NCI-H82 treated with DMSO at 0.1 percent for 48 hours (cell line): ENCODE data around the gene KATNA1.
"Not testable (repeated sequence)": the region's sequence is repeated elsewhere in the genome, so short reads cannot be mapped to it uniquely, and the experiment has no call there.

ENCODE experiments used
- DNase-seq: peaks from one replicate; lab custom pipeline; 2025; ENCODE audit not compliant: unreplicated experiment; lab: John Stamatoyannopoulos, UW

KATNA1 gene

GRCh38 chr6:149648148-149649145, at the start of gene KATNA1:
Gene KATNA1 (minus strand): TSS chr6:149648714. CDS start chr6:149638547, 10,167 bp downstream.
- peak; percentile 80 for DNase-seq

- DNase-seq = no peak
Observed at GRCh38 chr6:149698175-149698574, 49.7 kb upstream of the KATNA1 start.

GRCh38 chr6:149696901-149697300, 48.4 kb upstream of the KATNA1 start:
- no peak for DNase-seq

- DNase-seq = peak; percentile 60
Observed at GRCh38 chr6:149694921-149695320, 46.4 kb upstream of the KATNA1 start.

DNA sequence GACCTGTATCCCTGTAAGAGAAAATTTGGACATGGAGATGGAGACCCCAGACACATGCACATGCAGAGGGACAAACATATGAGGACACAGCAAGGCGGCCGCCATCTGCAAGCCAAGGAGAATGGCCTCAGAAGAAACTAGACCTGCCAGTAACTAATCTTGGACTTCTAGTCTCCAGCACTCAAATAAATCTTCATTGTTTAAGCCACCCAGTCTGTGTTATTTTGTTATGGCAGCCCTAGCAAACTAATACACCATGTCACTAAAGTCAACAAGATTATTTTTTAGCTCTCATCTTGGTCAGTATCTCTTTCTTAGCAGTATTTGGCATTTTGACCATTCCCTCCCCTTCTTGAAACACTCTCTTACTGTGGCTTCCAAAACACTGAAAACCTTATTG, 42.7 kb upstream of the KATNA1 start:
- DNase-seq = no peak

DNA sequence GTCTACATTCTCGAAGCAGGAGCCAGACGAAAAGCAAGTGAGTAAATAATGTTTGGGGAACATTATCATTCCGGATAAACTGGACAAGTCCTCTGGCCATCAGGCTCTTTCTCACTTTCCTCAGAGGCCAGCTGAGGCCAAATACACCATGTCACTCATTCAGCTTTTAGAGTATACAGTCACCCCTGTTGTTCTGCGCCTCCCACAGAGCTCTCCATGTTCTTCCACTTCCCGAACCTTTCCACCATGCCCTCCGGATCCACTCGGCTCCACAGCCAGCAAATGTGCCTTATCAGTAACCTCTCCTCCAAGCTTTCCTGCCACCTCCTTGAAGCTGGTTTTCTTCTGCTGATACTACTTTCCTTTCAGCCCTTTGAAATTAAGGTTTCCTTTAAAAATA, 37.7 kb upstream of the KATNA1 start:
- DNase-seq = no peak

GRCh38 chr6:149683256-149683859, 34.8 kb upstream of the KATNA1 start:
- DNase-seq = peak; percentile 94

DNA sequence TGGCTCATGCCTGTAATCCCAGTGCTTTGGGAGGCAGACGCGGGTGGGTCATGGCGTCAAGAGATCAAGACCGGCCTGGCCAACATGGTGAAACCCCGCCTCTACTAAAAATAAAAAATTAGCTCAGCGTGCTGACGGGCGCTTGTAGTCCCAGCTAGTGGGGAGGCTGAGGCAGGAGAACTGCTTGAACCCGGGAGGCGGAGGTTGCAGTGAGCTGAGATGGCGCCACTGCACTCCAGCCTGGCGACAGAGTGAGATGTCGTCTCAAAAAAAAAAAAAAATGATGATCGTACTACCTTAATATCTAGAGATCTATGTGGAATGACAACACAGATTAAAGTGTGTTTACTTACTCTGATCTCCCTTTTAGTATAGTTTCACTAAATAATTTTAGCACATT, 33.3 kb upstream of the KATNA1 start:
- not testable (repeated sequence) for DNase-seq

DNA sequence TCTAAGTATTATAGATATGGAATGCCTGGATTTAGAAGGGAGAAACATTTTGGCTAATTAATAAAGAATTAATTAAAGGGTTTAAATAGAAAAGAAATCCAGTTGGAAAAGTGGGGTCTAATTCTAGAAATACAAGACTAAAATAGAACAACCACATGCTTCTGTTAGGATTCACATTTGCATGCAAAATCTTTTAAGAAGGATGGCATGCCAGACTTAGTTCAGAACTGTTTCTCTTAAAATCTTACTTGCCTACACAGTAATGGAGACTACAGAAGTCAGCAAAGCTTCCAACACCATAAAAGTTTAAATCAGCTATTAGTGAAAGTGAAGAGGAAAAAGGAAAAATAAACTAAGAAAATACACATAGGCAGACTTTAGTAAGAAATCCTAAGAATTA, 32.7 kb upstream of the KATNA1 start:
- no peak for DNase-seq

DNA sequence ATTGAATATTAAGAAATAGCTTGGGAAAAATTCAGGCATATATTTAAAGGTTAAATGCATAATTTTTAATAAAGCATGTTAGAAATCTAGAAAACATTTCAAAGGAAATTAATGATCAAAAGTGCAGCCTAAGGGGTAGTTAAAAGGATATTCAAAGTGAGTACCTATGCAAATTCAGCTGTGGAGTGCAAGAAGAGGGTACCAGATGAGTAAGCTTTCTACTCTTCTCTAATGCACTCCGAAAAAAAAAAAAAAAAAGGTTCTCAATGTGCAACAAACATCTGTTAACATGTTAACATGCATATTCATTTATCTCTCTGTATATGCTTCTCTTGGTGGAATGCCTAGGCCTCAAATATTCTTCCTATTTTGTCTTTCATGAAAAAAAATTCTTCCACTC, 32.0 kb upstream of the KATNA1 start:
- DNase-seq = no peak

DNA sequence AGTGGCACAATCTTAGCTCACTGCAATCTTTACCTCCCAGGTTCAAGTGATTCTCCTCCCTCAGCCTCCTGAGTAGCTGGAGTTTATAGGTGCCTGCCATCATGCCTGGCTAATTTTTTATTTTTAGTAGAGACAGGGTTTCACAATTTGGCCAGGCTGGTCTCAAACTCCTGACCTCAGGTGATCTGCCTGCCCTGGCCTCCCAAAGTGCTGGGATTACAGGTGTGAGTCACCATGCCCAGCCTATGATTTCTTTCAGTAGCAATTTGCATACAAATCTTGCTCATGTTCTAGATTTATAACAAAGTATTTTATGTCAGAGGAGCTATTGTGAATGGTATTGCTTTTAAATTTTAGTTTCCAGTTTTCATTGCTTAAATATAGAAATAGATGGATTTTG, 23.8 kb upstream of the KATNA1 start:
- not testable (repeated sequence) for DNase-seq

- DNase-seq = no peak
Observed at GRCh38 chr6:149660028-149660427, 11.5 kb upstream of the KATNA1 start.

DNA sequence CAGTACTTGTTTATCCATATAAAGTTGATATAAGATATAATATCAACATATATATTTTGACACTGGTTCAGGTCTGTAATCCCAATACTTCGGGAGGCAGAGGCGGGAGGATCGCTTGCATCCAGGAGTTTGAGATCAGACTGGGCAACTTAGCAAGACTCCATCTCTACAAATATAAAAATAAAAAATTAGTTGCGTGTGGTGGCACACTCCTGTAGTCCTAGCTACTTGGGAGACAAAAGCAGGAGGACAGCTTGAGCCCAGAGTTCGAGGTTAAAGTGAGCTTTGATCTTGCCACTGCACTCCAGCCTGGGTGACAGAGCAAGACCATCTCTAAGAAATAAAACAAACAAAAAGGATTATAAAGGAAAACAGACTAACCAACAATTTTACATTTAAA, 8.9 kb upstream of the KATNA1 start:
- no peak for DNase-seq

DNA sequence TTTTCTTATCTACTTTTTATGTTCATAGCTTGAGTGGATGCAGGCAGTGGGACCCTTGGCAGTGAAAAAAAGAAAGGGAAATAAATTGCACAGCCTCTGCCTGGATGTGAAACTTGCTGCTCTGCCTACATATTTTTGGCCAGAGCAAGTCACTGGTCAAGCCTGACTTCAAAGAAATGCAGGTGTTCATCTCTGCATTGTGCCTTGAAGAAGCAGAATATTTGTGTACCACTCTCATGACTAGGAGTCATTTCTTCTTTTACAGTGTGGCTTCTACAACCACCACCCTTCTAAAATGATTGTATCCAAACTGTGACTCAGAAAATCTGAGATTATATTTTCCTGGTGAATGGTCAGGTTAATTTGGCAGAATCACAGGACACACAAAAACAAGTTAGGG, 2.5 kb upstream of the KATNA1 start:
- DNase-seq = no peak

DNA sequence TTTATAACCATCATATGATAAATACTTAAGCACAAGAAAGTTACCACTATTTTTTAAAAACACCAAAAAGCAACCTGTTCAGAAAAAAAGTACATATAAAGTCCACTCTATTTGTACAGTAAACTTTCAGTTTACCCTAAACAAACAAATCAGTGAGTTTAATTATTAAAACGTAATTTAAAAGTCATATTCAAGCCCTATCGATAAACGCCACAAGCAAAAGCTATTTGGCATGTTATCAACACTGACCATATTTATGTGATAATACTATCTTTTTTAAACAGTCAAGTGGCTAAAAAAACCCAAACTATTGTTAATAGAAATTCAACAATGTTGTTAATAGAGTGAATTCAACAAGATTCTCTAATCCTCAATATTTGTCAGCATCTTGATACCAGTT, 1.9 kb downstream of the KATNA1 start:
- DNase-seq = no peak

DNA sequence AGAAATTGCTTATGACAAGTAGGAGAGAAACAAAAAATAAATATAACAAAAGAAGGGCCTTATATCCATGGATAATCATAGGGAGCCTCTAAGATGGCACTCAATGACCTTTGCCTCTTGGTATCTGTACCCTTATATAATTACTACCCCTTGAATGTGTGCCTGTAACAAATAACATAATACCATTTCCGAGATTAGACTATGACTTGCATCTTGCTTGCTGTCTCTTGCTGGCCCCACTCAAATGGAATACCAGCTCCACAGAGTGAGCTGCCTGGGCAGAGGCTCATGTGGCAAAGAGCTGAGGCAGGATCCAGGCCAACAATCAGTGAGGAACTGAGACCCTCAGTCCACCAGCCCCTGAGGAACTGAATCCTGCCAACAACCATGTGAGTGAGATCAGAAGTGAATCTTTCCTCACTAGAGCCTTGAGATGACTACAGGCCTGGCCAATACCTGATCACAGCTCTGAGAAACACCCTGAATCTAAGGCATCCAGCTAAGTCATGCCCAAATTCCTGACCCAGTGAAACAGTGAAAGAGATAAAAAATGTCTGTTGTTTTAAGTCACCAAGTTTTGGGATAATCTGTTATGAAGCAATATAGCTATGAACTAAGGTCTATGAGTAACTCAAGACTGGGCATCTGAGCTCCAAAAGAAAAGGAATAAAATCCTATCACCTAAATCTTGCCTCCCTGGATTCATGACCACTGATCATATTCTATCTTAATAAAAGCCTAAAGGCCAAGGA, 5.5 kb downstream of the KATNA1 start:
- no peak for DNase-seq

DNA sequence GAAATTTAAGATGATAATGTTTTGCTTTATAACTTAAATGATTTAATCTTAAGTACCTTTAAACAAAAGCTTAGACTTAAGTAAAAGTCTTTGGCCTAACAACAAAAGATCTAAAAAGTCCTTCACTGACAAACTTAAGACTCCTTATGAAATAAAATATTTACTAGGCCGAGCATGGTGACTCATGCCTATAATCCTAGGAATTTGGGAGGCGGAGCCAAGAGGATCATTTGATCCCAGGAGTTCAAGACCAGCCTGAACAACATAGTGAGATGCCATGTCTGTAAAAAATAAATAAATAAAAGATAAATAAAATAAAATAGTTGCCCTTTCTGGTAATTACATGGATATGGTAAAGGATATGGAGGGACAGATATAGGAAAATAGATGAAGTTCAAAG, 12.4 kb downstream of the KATNA1 start:
- no peak for DNase-seq

DNA sequence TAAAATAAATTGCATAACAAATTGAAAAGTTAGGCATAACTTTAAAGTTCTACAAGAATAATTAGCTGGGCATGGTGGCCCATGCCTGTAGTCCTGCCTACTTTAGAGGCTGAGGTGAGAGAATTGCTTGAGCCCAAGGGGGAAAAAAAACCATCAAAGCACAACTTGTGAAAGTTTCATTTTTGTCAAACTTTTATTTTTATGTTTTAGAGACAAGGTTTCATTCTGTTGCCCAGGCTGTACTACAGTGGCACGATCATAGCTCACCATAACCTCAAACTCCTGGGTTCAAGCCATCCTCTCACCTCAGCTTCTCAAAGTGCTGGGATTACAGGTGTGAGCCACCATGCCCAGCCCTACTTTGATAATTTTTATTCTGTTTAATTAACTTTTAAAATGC, 14.2 kb downstream of the KATNA1 start:
- no peak for DNase-seq

- DNase-seq = no peak
Observed at GRCh38 chr6:149628875-149629510, 19.5 kb downstream of the KATNA1 start.

- no peak for DNase-seq
Observed at GRCh38 chr6:149627672-149628071, 20.8 kb downstream of the KATNA1 start.

DNA sequence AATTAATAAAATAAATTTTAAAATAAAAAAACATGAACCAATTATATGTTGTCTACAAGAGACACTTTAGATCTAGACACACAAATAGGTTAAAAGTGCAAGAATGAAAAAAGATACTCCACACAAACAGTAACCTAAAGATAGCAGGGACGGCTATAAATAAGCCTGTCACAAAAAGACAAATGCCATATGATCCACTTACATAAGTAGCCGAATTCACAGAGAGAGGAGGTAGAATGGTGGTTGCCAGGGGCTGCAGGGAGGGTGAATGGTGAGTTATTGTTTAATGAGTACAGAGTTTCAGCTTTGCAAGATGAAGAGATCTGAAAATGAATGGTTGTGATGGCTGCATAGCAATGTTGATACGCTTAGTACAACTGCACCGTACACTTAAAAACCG, 32.7 kb downstream of the KATNA1 start:
- no peak for DNase-seq
